B cell (primary cell): ENCODE measurements around the gene TSHB. TPM values are rescaled to one million over a fixed set of nuclear protein-coding genes. Genes with fewer than 3 reads are reported as not detected.

Experiments used
- ATAC-seq: fragments of 200-7000 bp; cut with Tn5 transposase; one replicate; pipeline ENCODE4 v1.10.0; 2021; ENCODE audit warnings: low read depth, mild to moderate bottlenecking, moderate number of reproducible peaks, moderate library complexity
- CTCF ChIA-PET: fragments of 350-600 bp; sonication (Branson Sonifier 250); formaldehyde crosslinking; loops from one replicate; lab custom pipeline; 2021; ENCODE audit warnings: antibody characterized with exemption, inconsistent platforms; lab: Charles Lee
- POLR2A ChIA-PET: fragments of 350-600 bp; sonication (Branson Sonifier 250); formaldehyde crosslinking; loops from one replicate; lab custom pipeline; 2021; ENCODE audit warnings: antibody characterized with exemption; lab: Charles Lee
- DNase-seq: peaks from one replicate; pipeline ENCODE4 v3.0.0; 2013
- H2AFZ ChIP-seq: 2 replicates; pipeline ENCODE4 v1.6.1; 2012; ENCODE audit warnings: mild to moderate bottlenecking, low read depth, low read length; ENCODE audit not compliant: insufficient read depth, poor library complexity, severe bottlenecking
- H3K27ac ChIP-seq, 2 donors: 1 replicate in 1 of 2; 2 replicates in 1 of 2; pipeline ENCODE4 v1.5.1; 2012 to 2013; ENCODE audit warnings: low read length in 2 of 2, mild to moderate bottlenecking in 2 of 2, moderate library complexity in 1 of 2
- H3K27me3 ChIP-seq, 4 experiments: fragments of 200-600 bp in 1 of 4; sonication (generic) in 1 of 4; replicated peaks in 1 of 4; 1 replicate in 2 of 4; 2 replicates in 2 of 4; pipeline versions ENCODE4 v1.6.1 to v1.7.0; 2013 to 2016; ENCODE audit warnings: low read length in 3 of 4, mild to moderate bottlenecking in 2 of 4, mixed read lengths in 1 of 4, moderate library complexity in 1 of 4; ENCODE audit not compliant: insufficient read depth in 4 of 4, control insufficient read depth in 3 of 4; ENCODE audit errors: control extremely low read depth in 1 of 4
- H3K36me3 ChIP-seq, 2 experiments: replicated peaks in 1 of 2; 1 replicate in 1 of 2; 2 replicates in 1 of 2; pipeline versions ENCODE4 v1.6.1 to v1.7.1; 2013; ENCODE audit warnings: low read length in 1 of 2; ENCODE audit not compliant: insufficient read depth in 2 of 2, control insufficient read depth in 1 of 2; ENCODE audit errors: control extremely low read depth in 1 of 2, extremely low read depth in 1 of 2
- H3K4me1 ChIP-seq, 2 donors: fragments of 200-600 bp in 1 of 2; sonication (generic) in 1 of 2; 1 replicate in 1 of 2; 2 replicates in 1 of 2; pipeline versions ENCODE4 v1.5.1 to v1.6.1; 2013 to 2017; ENCODE audit warnings: low read length in 2 of 2; ENCODE audit not compliant: control insufficient read depth in 2 of 2, insufficient read depth in 2 of 2
- H3K4me2 ChIP-seq: replicated peaks from 2 replicates; pipeline ENCODE3; 2012; ENCODE audit warnings: mild to moderate bottlenecking, low read depth, low read length; ENCODE audit not compliant: poor library complexity, severe bottlenecking
- H3K4me3 ChIP-seq, 5 experiments: fragments of 200-600 bp in 1 of 5; sonication (generic) in 1 of 5; 1 replicate in 3 of 5; 2 replicates in 2 of 5; pipeline versions ENCODE4 v1.5.1 to v1.7.0; 2011 to 2016; ENCODE audit warnings: low read length in 4 of 5, mild to moderate bottlenecking in 4 of 5, low read depth in 2 of 5, control low read depth in 1 of 5, moderate library complexity in 1 of 5; ENCODE audit not compliant: insufficient read depth in 1 of 5; ENCODE audit errors: control extremely low read depth in 1 of 5, extremely low read depth in 1 of 5
- H3K79me2 ChIP-seq: fragments of 200-600 bp; sonication (generic); one replicate; pipeline ENCODE4 v1.6.0; 2016; ENCODE audit warnings: low read length; ENCODE audit not compliant: control insufficient read depth, insufficient read depth
- H3K9ac ChIP-seq: fragments of 200-600 bp; sonication (generic); 2 replicates; pipeline ENCODE4 v1.6.1; 2017; ENCODE audit warnings: mild to moderate bottlenecking, low read length, moderate library complexity
- H3K9me3 ChIP-seq, 3 donors: one replicate each; pipeline versions ENCODE4 v1.6.1 to v1.7.1; 2013; ENCODE audit warnings: low read length in 2 of 3; ENCODE audit not compliant: control insufficient read depth in 2 of 3, insufficient read depth in 1 of 3; ENCODE audit errors: control extremely low read depth in 1 of 3
- H4K20me1 ChIP-seq: 2 replicates; pipeline ENCODE4 v1.6.0; 2012; ENCODE audit warnings: mild to moderate bottlenecking, low read length; ENCODE audit not compliant: insufficient read depth, control insufficient read depth, poor library complexity, severe bottlenecking
- H3K27ac Mint-ChIP-seq: one replicate; pipeline ENCODE4 v1.8.0; 2021; ENCODE audit warnings: mixed read lengths
- H3K27me3 Mint-ChIP-seq: one replicate; pipeline ENCODE4 v1.8.0; 2021; ENCODE audit warnings: mixed read lengths
- H3K4me1 Mint-ChIP-seq: one replicate; pipeline ENCODE4 v1.8.0; 2021; ENCODE audit warnings: mixed read lengths
- H3K4me3 Mint-ChIP-seq: one replicate; pipeline ENCODE4 v1.8.0; 2021; ENCODE audit warnings: mixed read lengths
- H3K9me3 Mint-ChIP-seq: one replicate; pipeline ENCODE4 v1.8.0; 2022; ENCODE audit warnings: mixed read lengths; ENCODE audit not compliant: insufficient read depth
- CTCF ChIP-seq: fragments of 200-600 bp; IDR thresholded peaks from one replicate; pipeline ENCODE4 v1.8.0; 2022; ENCODE audit warnings: antibody characterized with exemption, mild to moderate bottlenecking
- EZH2 ChIP-seq: IDR thresholded peaks from 2 replicates; pipeline ENCODE4 v1.6.1; 2012; ENCODE audit warnings: borderline replicate concordance, low read depth, mild to moderate bottlenecking, moderate library complexity, low read length; ENCODE audit not compliant: insufficient read depth, poor library complexity, severe bottlenecking
- WGBS: methylation state at CpG from one replicate; pipeline ENCODE4 v1.1.5; 2013; ENCODE audit warnings: missing lambda C conversion rate; ENCODE audit not compliant: insufficient coverage; 5-methylcytosine and 5-hydroxymethylcytosine counted together
- intact Hi-C: fragments of 100-400 bp; cut with micrococcal nuclease; formaldehyde crosslinking; loops from one replicate; pipeline ENCODE4 v1.10.0; 2022
- polyA plus RNA-seq: library from polyadenylated mRNA; depleted of rRNA; stranded (reverse); fragments of >200 nt; gene quantifications from 2 replicates; pipeline ENCODE4 v1.2.3, GENCODE V29; 2012
- total RNA-seq, 2 donors: library from RNA; stranded (reverse); fragments of 120-200 nt in 1 of 2; gene quantifications; 1 replicate in 1 of 2; 2 replicates in 1 of 2; pipeline versions ENCODE4 v1.2.3 to v1.2.4, GENCODE V29; 2013 to 2022

TSHB gene
- total and polyA plus RNA-seq, 2 donors (not counting 1 experiment from before 2014, with no cell fraction given), result not detected

GRCh38 chr1:115051850-115052249, 22.2 kb downstream of the TSHB start:
- intact Hi-C loops, result loop anchor here (2.0 kb wide), 1 partner anchor 73 kb away; no protein-coding TSS in a partner anchor
- no peaks in the 10 kb centered on the region for H3K27me3 Mint-ChIP-seq
- no peaks in the 10 kb centered on the region for H3K4me1 ChIP-seq
- DNase-seq, result no peak
- ATAC-seq, result no peak
- H3K4me3 ChIP-seq, result no peak overlapping the region
- no peaks in the 10 kb centered on the region for H3K79me2 ChIP-seq
- no peak overlapping the region for H3K27ac ChIP-seq
- no peak overlapping the region for H3K9ac ChIP-seq
- H3K4me3 Mint-ChIP-seq, result no peak overlapping the region
- H2AFZ ChIP-seq, result no peak overlapping the region
- H3K4me1 Mint-ChIP-seq, result no peaks in the 10 kb centered on the region
- 84% methylated on average over 4 of the region's 5 CpGs for WGBS
- peaks cover 0 to 2% (median 0%) of the 10 kb centered on the region in 4 experiments for H3K27me3 ChIP-seq
- TF ChIP-seq CTCF, result no peak
- no peak for TF ChIP-seq EZH2
- no peak overlapping the region for H3K4me2 ChIP-seq
- no peaks in the 10 kb centered on the region for H3K36me3 ChIP-seq
- ChIA-PET POLR2A (no interaction called here), CTCF (interaction anchor here (0.6 to 4.5 kb wide), 14 partner anchors 9 to 1610 kb away, joined by 3 to 27 read pairs (median 6); no protein-coding TSS in a partner anchor)
- no peaks in the 10 kb centered on the region for H3K9me3 ChIP-seq
- no peak overlapping the region for H3K27ac Mint-ChIP-seq
- no peaks in the 10 kb centered on the region for H4K20me1 ChIP-seq
- H3K9me3 Mint-ChIP-seq, result no peaks in the 10 kb centered on the region

GRCh38 chr1:115052454-115053083, 22.9 kb downstream of the TSHB start:
- POLR2A ChIA-PET, result interaction anchor here (0.6 kb wide), 1 partner anchor 1071 kb away, joined by 4 read pairs; no protein-coding TSS in a partner anchor
- intact Hi-C loops, result loop anchor here (2.0 kb wide), 1 partner anchor 74 kb away; no protein-coding TSS in a partner anchor

More at GRCh38 chr1:115052454-115053083, 22.9 kb downstream of the TSHB start:
- H3K4me1 Mint-ChIP-seq, result no peaks in the 10 kb centered on the region
- no peaks in the 10 kb centered on the region for H3K4me1 ChIP-seq
- no peaks in the 10 kb centered on the region for H3K9me3 ChIP-seq
- no peak overlapping the region for H3K9ac ChIP-seq
- H3K27ac Mint-ChIP-seq, result no peak overlapping the region
- H3K27ac ChIP-seq, result no peak overlapping the region
- CTCF ChIA-PET, result interaction anchor here (0.6 to 4.5 kb wide), 23 partner anchors 9 to 1609 kb away, joined by 3 to 27 read pairs (median 4); no protein-coding TSS in a partner anchor
- H3K79me2 ChIP-seq, result no peaks in the 10 kb centered on the region
- WGBS, result 62% methylated on average over 5 of the region's 9 CpGs
- peaks cover 0 to 2% (median 0%) of the 10 kb centered on the region in 4 experiments for H3K27me3 ChIP-seq
- H3K9me3 Mint-ChIP-seq, result no peaks in the 10 kb centered on the region
- H3K36me3 ChIP-seq, result no peaks in the 10 kb centered on the region
- no peaks in the 10 kb centered on the region for H3K27me3 Mint-ChIP-seq
- no peaks in the 10 kb centered on the region for H4K20me1 ChIP-seq
- DNase-seq, result peak; percentile 62
- ATAC-seq, result peak; percentile 73
- H3K4me2 ChIP-seq, result no peak overlapping the region
- TF ChIP-seq CTCF, result peak; percentile 98
- TF ChIP-seq EZH2, result no peak
- H3K4me3 Mint-ChIP-seq, result no peak overlapping the region
- H3K4me3 ChIP-seq, result no peak overlapping the region
- H2AFZ ChIP-seq, result no peak overlapping the region
